ENCODE measurements around the gene INTS1. TPM values are rescaled to one million over a fixed set of nuclear protein-coding genes. Genes with fewer than 3 reads are reported as not detected.

Gene INTS1
- total and polyA plus RNA-seq, 2 of the 4 experiments (the other 2 are of a cell fraction) = 9.3 to 40.1 TPM

DNA sequence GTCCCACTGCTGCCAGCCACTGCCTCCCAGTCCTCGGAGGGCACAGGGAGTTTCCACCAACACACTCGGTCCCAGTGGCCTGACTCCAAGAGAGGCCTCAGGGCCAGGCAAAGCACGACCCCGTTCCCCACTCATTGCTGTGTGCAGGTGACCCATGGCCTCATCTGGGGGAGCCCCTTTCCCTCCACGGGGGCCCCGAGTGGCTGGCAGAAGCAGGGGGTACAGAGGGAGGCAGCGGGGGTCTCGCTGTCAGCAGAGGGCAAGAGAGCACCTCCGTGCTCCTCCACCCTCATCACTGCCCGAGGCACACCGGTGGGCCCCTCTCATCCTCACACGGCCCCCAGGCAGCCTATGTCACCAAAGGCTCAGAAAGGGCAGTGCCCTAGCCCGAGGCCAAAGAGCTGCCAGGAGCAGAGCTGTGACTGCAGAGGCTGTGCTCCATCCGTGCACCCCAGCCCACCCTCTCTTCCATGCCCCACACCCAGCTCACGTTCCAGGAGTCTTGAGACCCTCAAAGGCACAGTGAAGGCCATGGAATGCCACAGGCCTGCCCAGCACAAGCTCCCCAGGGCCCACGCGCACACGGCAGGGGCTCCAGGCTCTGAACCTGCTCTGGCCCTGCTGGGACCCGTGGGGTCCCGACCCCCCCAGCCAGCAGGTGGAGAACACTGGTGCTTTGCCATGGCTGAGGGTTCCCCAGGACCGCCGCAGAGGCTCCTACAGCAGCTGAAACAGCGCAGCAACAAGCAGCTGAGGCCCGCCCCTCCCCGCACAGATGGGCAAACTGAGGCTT lies 70.9 kb downstream of the INTS1 start:
- no peak overlapping the region for H3K9ac ChIP-seq (ENCODE audit: low read depth, low read length)
- peaks cover 10% of the 10 kb centered on the region; the same call in 1 of the 2 replicates for H4K20me1 ChIP-seq (ENCODE audit: insufficient read depth, low read length)
- H2BK5ac ChIP-seq (ENCODE audit: low read depth, low read length, poor library complexity, severe bottlenecking) = no peak overlapping the region
- H4K8ac ChIP-seq (ENCODE audit: low read depth in 2 of 2, low read length in 2 of 2) = no peak overlapping the region
- no peak overlapping the region for H2AK9ac ChIP-seq (replicated peaks; ENCODE audit: low read depth, low read length, poor library complexity)
- ChIA-PET CTCF (interaction anchor here (1.2 to 1.5 kb wide), 2 partner anchors 11 to 241 kb away, joined by 4 to 5 read pairs; no protein-coding TSS in a partner anchor), POLR2A (ENCODE audit: unreplicated experiment) (interaction anchor here (0.6 kb wide), 1 partner anchor 24 kb away, joined by 4 read pairs; no protein-coding TSS in a partner anchor)
- H2BK15ac ChIP-seq (ENCODE audit: low read depth, low read length) = no peak overlapping the region
- no peak overlapping the region for H2AFZ ChIP-seq (replicated peaks; ENCODE audit: low read length, poor library complexity)
- H3K9me1 ChIP-seq (ENCODE audit: insufficient read depth, low read length) = no peaks in the 10 kb centered on the region
- no peak overlapping the region for H2BK120ac ChIP-seq (ENCODE audit: low read depth, low read length)
- H3K4me1 ChIP-seq (ENCODE audit: control insufficient read depth, insufficient read depth, low read length) = no peaks in the 10 kb centered on the region
- no peaks in the 10 kb centered on the region for H3K27me3 ChIP-seq (ENCODE audit: control insufficient read depth, insufficient read depth, low read length)
- no peak overlapping the region for H4K5ac ChIP-seq (ENCODE audit: low read depth, low read length)
- no peaks in the 10 kb centered on the region for H3K9me3 ChIP-seq (ENCODE audit: control insufficient read depth, insufficient read depth, low read length)
- no TSS peak for BruUV-seq (replicated peaks)
- H3K18ac ChIP-seq (ENCODE audit: low read depth, low read length) = no peak overlapping the region
- no peak overlapping the region for H2BK20ac ChIP-seq (ENCODE audit: low read depth, low read length)
- H3K79me1 ChIP-seq (ENCODE audit: low read depth in 1 of 2, low read length in 2 of 2) = no peaks in the 10 kb centered on the region
- no peak overlapping the region for H3K56ac ChIP-seq (ENCODE audit: extremely low read depth, insufficient read depth, low read length)
- no peak overlapping the region for H3K23ac ChIP-seq (ENCODE audit: low read depth, low read length)
- DNase-seq (no peak), ATAC-seq (ENCODE audit: low read depth) (no peak)
- H3K36me3 ChIP-seq (ENCODE audit: control insufficient read depth, insufficient read depth, low read length) = peaks cover 20% of the 10 kb centered on the region
- H3K4me2 ChIP-seq (ENCODE audit: low read depth, low read length) = no peak overlapping the region
- H4K91ac ChIP-seq (ENCODE audit: insufficient read depth, low read depth, low read length) = no peak overlapping the region
- WGBS, 2 experiments (ENCODE audit: extremely low coverage in 2 of 2, insufficient read length in 1 of 2) = 85% methylated on average over 16 of the region's 25 CpGs; no CpG with 5 or more reads in 1 of the 2 experiments
- no peak overlapping the region for H3K4ac ChIP-seq (ENCODE audit: low read depth, low read length)
- intact Hi-C loops (cut with micrococcal nuclease) = loop anchor here (2.0 kb wide), 2 partner anchors 41 to 239 kb away; no protein-coding TSS in a partner anchor
- no peak overlapping the region for H2AK5ac ChIP-seq (ENCODE audit: low read depth, low read length)
- H3K14ac ChIP-seq (replicated peaks; ENCODE audit: low read depth, low read length) = no peak overlapping the region
- no peak overlapping the region for H3K4me3 ChIP-seq (ENCODE audit: insufficient read depth, low read depth, low read length)
- dilution Hi-C loops (cut with HindIII; ENCODE audit: low sequenced_read_pairs, unreplicated experiment) = no loop called here
- no peak overlapping the region for H3K27ac ChIP-seq (ENCODE audit: insufficient read depth, low read length)
- in situ Hi-C loops (cut with MboI; ENCODE audit: low sequenced_read_pairs) = no loop called here
- no peak for TF ChIP-seq RCOR1 (IDR thresholded peaks at IDR 0.05; ENCODE audit: insufficient replicate concordance, low read length)
- TF ChIP-seq MXI1 (IDR thresholded peaks at IDR 0.05; ENCODE audit: borderline replicate concordance, low read depth, low read length) = no peak
- TF ChIP-seq BHLHE40 (IDR thresholded peaks at IDR 0.05; ENCODE audit: low read depth, low read length) = no peak
- no peak for TF ChIP-seq RFX5 (IDR thresholded peaks at IDR 0.05; ENCODE audit: low read depth, low read length)
- TF ChIP-seq, protein P1, sequence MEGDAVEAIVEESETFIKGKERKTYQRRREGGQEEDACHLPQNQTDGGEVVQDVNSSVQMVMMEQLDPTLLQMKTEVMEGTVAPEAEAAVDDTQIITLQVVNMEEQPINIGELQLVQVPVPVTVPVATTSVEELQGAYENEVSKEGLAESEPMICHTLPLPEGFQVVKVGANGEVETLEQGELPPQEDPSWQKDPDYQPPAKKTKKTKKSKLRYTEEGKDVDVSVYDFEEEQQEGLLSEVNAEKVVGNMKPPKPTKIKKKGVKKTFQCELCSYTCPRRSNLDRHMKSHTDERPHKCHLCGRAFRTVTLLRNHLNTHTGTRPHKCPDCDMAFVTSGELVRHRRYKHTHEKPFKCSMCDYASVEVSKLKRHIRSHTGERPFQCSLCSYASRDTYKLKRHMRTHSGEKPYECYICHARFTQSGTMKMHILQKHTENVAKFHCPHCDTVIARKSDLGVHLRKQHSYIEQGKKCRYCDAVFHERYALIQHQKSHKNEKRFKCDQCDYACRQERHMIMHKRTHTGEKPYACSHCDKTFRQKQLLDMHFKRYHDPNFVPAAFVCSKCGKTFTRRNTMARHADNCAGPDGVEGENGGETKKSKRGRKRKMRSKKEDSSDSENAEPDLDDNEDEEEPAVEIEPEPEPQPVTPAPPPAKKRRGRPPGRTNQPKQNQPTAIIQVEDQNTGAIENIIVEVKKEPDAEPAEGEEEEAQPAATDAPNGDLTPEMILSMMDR (conservative IDR thresholded peaks at IDR 0.05; ENCODE audit: low read depth, low read length) = no peak
- TF ChIP-seq, protein P2, sequence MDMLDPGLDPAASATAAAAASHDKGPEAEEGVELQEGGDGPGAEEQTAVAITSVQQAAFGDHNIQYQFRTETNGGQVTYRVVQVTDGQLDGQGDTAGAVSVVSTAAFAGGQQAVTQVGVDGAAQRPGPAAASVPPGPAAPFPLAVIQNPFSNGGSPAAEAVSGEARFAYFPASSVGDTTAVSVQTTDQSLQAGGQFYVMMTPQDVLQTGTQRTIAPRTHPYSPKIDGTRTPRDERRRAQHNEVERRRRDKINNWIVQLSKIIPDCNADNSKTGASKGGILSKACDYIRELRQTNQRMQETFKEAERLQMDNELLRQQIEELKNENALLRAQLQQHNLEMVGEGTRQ (IDR thresholded peaks at IDR 0.05; ENCODE audit: low read depth, low read length) = no peak
- TF ChIP-seq RAD21 (IDR thresholded peaks at IDR 0.05; ENCODE audit: low read length) = no peak
- TF ChIP-seq, protein P3, sequence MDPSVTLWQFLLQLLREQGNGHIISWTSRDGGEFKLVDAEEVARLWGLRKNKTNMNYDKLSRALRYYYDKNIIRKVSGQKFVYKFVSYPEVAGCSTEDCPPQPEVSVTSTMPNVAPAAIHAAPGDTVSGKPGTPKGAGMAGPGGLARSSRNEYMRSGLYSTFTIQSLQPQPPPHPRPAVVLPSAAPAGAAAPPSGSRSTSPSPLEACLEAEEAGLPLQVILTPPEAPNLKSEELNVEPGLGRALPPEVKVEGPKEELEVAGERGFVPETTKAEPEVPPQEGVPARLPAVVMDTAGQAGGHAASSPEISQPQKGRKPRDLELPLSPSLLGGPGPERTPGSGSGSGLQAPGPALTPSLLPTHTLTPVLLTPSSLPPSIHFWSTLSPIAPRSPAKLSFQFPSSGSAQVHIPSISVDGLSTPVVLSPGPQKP (IDR thresholded peaks at IDR 0.05; ENCODE audit: borderline replicate concordance, low read depth, low read length) = no peak

Measured in IMR-90 (cell line).